HEK293T (cell line): ENCODE results near the gene JMJD7.
"Not testable (repeated sequence)": the region's sequence is repeated elsewhere in the genome, so short reads cannot be mapped to it uniquely, and the experiment has no call there.

Source experiments
- ARNT ChIP-seq: fragments of 450-650 bp; IDR thresholded peaks from 2 replicates; pipeline ENCODE4 v1.6.1; 2017; ENCODE audit warnings: mild to moderate bottlenecking
- BHLHE40 ChIP-seq: fragments of 450-650 bp; IDR thresholded peaks from 2 replicates; pipeline ENCODE4 v1.6.1; 2016; ENCODE audit warnings: mild to moderate bottlenecking, moderate library complexity, borderline replicate concordance
- FOXA1 ChIP-seq: fragments of 450-650 bp; IDR thresholded peaks from 2 replicates; pipeline ENCODE4 v1.6.1; 2016; ENCODE audit warnings: mild to moderate bottlenecking
- FOXM1 ChIP-seq: fragments of 450-650 bp; IDR thresholded peaks from 2 replicates; pipeline ENCODE4 v1.6.1; 2017; ENCODE audit warnings: mild to moderate bottlenecking, borderline replicate concordance
- HDGF ChIP-seq: fragments of 450-650 bp; IDR thresholded peaks from 2 replicates; pipeline ENCODE4 v1.6.1; 2017; ENCODE audit warnings: antibody characterized with exemption, borderline replicate concordance
- L3MBTL2 ChIP-seq: fragments of 450-650 bp; conservative IDR thresholded peaks from 2 replicates; pipeline ENCODE4 v1.6.1; 2016; ENCODE audit warnings: mild to moderate bottlenecking
- LEF1 ChIP-seq: fragments of 450-650 bp; IDR thresholded peaks from 2 replicates; pipeline ENCODE4 v1.6.1; 2017; ENCODE audit warnings: mild to moderate bottlenecking, borderline replicate concordance
- NFRKB ChIP-seq: fragments of 450-650 bp; IDR thresholded peaks from 2 replicates; pipeline ENCODE4 v1.6.1; 2016; ENCODE audit warnings: mild to moderate bottlenecking, moderate library complexity
- SP1 ChIP-seq: fragments of 450-650 bp; IDR thresholded peaks from 2 replicates; pipeline ENCODE4 v1.6.1; 2017
- TARDBP ChIP-seq: fragments of 450-650 bp; IDR thresholded peaks from 2 replicates; pipeline ENCODE4 v1.6.1; 2016
- ZNF384 ChIP-seq: fragments of 450-650 bp; IDR thresholded peaks from 2 replicates; pipeline ENCODE4 v1.6.1; 2016

GRCh38 chr15:41831291-41831690, 3.4 kb downstream of the JMJD7 start:
- TF ChIP-seq SP1, FOXM1, NFRKB, BHLHE40, HDGF, TARDBP, ARNT, LEF1, L3MBTL2, ZNF384, FOXA1: not testable (repeated sequence)
